K562 (cell line): ENCODE results near the gene LMBR1. TPM values are rescaled to one million over a fixed set of nuclear protein-coding genes. Genes with fewer than 3 reads are reported as not detected.
"Not testable (repeated sequence)": the region's sequence is repeated elsewhere in the genome, so short reads cannot be mapped to it uniquely, and the experiment has no call there.

ENCODE experiments used
- ATAC-seq: fragments of 200-7000 bp; cut with Tn5 transposase; 3 replicates; pipeline ENCODE4 v1.9.1; 2020; ENCODE audit warnings: moderate library complexity
- BruUV-seq: library from RNA; stranded (reverse); fragments of 400-500 nt; replicated peaks from 2 replicates; lab custom pipeline; 2021; lab: Mats Ljungman, UMichigan
- CTCF ChIA-PET: fragments of 300-600 bp; formaldehyde crosslinking; extraction: SDS; loops from one replicate; lab custom pipeline; 2021; ENCODE audit warnings: low intra/inter-chr PET ratio; lab: Yijun Ruan, JAX
- POLR2A ChIA-PET: fragments of 300-600, 350-650 bp; sonication (Branson Sonifier 250); formaldehyde crosslinking; extraction: SDS; loops from one replicate; lab custom pipeline; 2021; ENCODE audit warnings: antibody characterized with exemption, inconsistent platforms; lab: Yijun Ruan, JAX
- DNase-seq, 4 experiments: peaks; one replicate each; pipeline versions ENCODE4 v3.0.0 to v3.0.0-alpha.2; 2011 to 2018; ENCODE audit warnings: low spot score in 3 of 4, mixed read lengths in 3 of 4; ENCODE audit errors: extremely low read depth in 1 of 4
- FAIRE-seq: peaks from 2 replicates; lab custom pipeline; 2011; peaks lifted over from hg19 to GRCh38; lab: Jason Lieb, UNC
- H2AFZ ChIP-seq: 2 replicates; pipeline ENCODE4 v1.6.0; 2011; ENCODE audit warnings: low read depth, low read length, control low read depth, inconsistent platforms
- H3K27ac ChIP-seq: fragments of 200-600 bp; 3 replicates; pipeline ENCODE4 v1.8.0; 2011; ENCODE audit warnings: low read depth, mild to moderate bottlenecking, control low read depth, inconsistent platforms, low read length, moderate library complexity, mixed read lengths; ENCODE audit errors: extremely low read depth
- H3K27me3 ChIP-seq, 2 experiments: fragments of 300-600 bp in 1 of 2; 2 replicates in 1 of 2; 3 replicates in 1 of 2; pipeline versions ENCODE4 v1.6.0 to v1.8.0; 2011; ENCODE audit warnings: inconsistent platforms in 2 of 2, low read length in 2 of 2, mild to moderate bottlenecking in 1 of 2, mixed read lengths in 1 of 2, moderate library complexity in 1 of 2; ENCODE audit not compliant: control insufficient read depth in 2 of 2, insufficient read depth in 2 of 2
- H3K36me3 ChIP-seq: fragments of 300-600 bp; 3 replicates; pipeline ENCODE4 v1.8.0; 2011; ENCODE audit warnings: mild to moderate bottlenecking, low read length, inconsistent platforms; ENCODE audit not compliant: control insufficient read depth, insufficient read depth
- H3K4me1 ChIP-seq, 2 experiments: fragments of 200-600 bp in 1 of 2; replicated peaks in 1 of 2; 2 replicates in 1 of 2; 3 replicates in 1 of 2; pipeline versions ENCODE4 v1.5.1 to v1.8.0; 2011; ENCODE audit warnings: inconsistent platforms in 2 of 2, low read length in 2 of 2, mild to moderate bottlenecking in 1 of 2, mixed read lengths in 1 of 2, moderate library complexity in 1 of 2; ENCODE audit not compliant: control insufficient read depth in 2 of 2, insufficient read depth in 2 of 2
- H3K4me2 ChIP-seq: 2 replicates; pipeline ENCODE4 v1.6.1; 2011; ENCODE audit warnings: low read length, control low read depth, inconsistent platforms, mixed read lengths; ENCODE audit not compliant: insufficient read depth
- H3K4me3 ChIP-seq: fragments of 200-600 bp; sonication (generic), shearing (Covaris generic); 2 replicates; pipeline ENCODE4 v1.5.1; 2016; ENCODE audit warnings: control low read depth, inconsistent platforms
- H3K79me2 ChIP-seq: fragments of 200-600 bp; 3 replicates; pipeline ENCODE4 v1.8.0; 2011; ENCODE audit warnings: low read length, inconsistent platforms; ENCODE audit not compliant: control insufficient read depth, insufficient read depth
- H3K9ac ChIP-seq, 2 experiments: 2 replicates each; pipeline versions ENCODE4 v1.6.0 to v1.6.1; 2011; ENCODE audit warnings: low read depth in 2 of 2, low read length in 2 of 2, control low read depth in 1 of 2, inconsistent platforms in 1 of 2, mild to moderate bottlenecking in 1 of 2, mixed read lengths in 1 of 2; ENCODE audit not compliant: insufficient read depth in 1 of 2
- H3K9me1 ChIP-seq: one replicate; pipeline ENCODE4 v1.6.0; 2011; ENCODE audit warnings: inconsistent platforms, mild to moderate bottlenecking, low read length, moderate library complexity; ENCODE audit not compliant: control insufficient read depth, insufficient read depth
- H3K9me3 ChIP-seq: replicated peaks from 2 replicates; pipeline ENCODE4 v1.5.1; 2011; ENCODE audit warnings: low read depth, low read length, inconsistent platforms; ENCODE audit not compliant: control insufficient read depth, insufficient read depth
- H4K20me1 ChIP-seq: replicated peaks from 2 replicates; pipeline ENCODE4 v1.6.1; 2011; ENCODE audit warnings: low read length, inconsistent platforms, mixed read lengths; ENCODE audit not compliant: control insufficient read depth, insufficient read depth
- SPI1 ChIP-seq: IDR thresholded peaks from 2 replicates; pipeline ENCODE4 v1.6.1; 2011; ENCODE audit warnings: low read depth, low read length, control low read depth, borderline replicate concordance
- ZNF133 ChIP-seq: fragments of 250-450 bp; sonication (Bioruptor Pico); IDR thresholded peaks from 2 replicates; pipeline ENCODE4 v1.4.0; 2020; ENCODE audit warnings: mild to moderate bottlenecking
- ZNF431 ChIP-seq: sonication (generic); formaldehyde crosslinking; IDR thresholded peaks from 2 replicates; pipeline ENCODE4 v1.8.0; 2022; ENCODE audit warnings: mild to moderate bottlenecking, missing genetic modification reagents
- WGBS: fragments of 100-300 bp; shearing (Covaris generic); methylation state at CpG from one replicate; pipeline ENCODE4 v1.1.6; 2016; ENCODE audit warnings: low coverage, mixed read lengths; ENCODE audit not compliant: insufficient coverage; ENCODE audit errors: missing lambda C conversion rate; 5-methylcytosine and 5-hydroxymethylcytosine counted together
- in situ Hi-C: fragments of 300-500 bp; cut with MboI; formaldehyde crosslinking; loops from 4 replicates; pipeline ENCODE4 v1.15.0; 2018; ENCODE audit warnings: inconsistent platforms, mixed read lengths
- intact Hi-C: fragments of 100-400 bp; cut with micrococcal nuclease; formaldehyde crosslinking; loops from 2 replicates; pipeline ENCODE4 v1.14.2; 2022
- polyA plus RNA-seq, 8 experiments: library from polyadenylated mRNA; depleted of rRNA in 4 of 8; stranded (reverse) in 5 of 8; unstranded in 3 of 8; fragments of >200 nt; fragmentation: Nextera tagmentation in 2 of 8; fragmentation: Illumina TruSeq in 1 of 8; extraction: Ambion mirVana in 2 of 8; extraction: Trizol in 1 of 8; gene quantifications; 2 replicates each; pipeline versions ENCODE4 v1.2.1 to v1.2.3, GENCODE V29; 2011 to 2014; ENCODE audit warnings: inconsistent platforms in 1 of 8, missing spikeins in 1 of 8
- total RNA-seq, 7 experiments: library from RNA; depleted of rRNA in 6 of 7; stranded (reverse); fragments of >200 nt in 6 of 7; fragmentation: Illumina TruSeq in 2 of 7; extraction: Trizol in 2 of 7; gene quantifications; 2 replicates each; pipeline versions ENCODE4 v1.2.1 to v1.2.3, GENCODE V29; 2011 to 2021; ENCODE audit warnings: low replicate concordance in 1 of 7

The LMBR1 gene
- total and polyA plus RNA-seq, 9 of the 15 experiments (the other 6 are each of a cell fraction or from before 2014, with no cell fraction given): 7.7 to 90.0 (median 59.9) TPM

GRCh38 chr7:156865493-156865892, 27.5 kb downstream of the LMBR1 start:
- TF ChIP-seq SPI1 (0 out of 2 replicates have a peak, but pooled peaks have one; percentile 18), ZNF133 (no peak)
- no TSS peak for BruUV-seq
- FAIRE-seq (no peak), DNase-seq (no peak), ATAC-seq (no peak)
- H3K27ac ChIP-seq: no peak overlapping the region
- H3K9me3 ChIP-seq: peaks cover 10% of the 10 kb centered on the region; the same call in 1 of the 2 replicates
- intact Hi-C loops (no loop called here), in situ Hi-C loops (no loop called here)
- WGBS: 50% methylated on average over 1 of the region's 1 CpG
- CTCF ChIA-PET: interaction anchor here (0.6 kb wide), 1 partner anchor 641 kb away, joined by 5 read pairs; no protein-coding TSS in a partner anchor
- no peak overlapping the region for H3K4me2 ChIP-seq
- H2AFZ ChIP-seq: no peak overlapping the region
- H3K4me3 ChIP-seq: no peak overlapping the region
- H3K4me1 ChIP-seq: peaks cover 3 to 5% of the 10 kb centered on the region in 2 experiments; a peak in 3 of 5 replicates
- H3K9me1 ChIP-seq: no peaks in the 10 kb centered on the region
- POLR2A ChIA-PET: interaction anchor here (0.5 to 0.6 kb wide), 3 partner anchors 10 to 1706 kb away, joined by 3 read pairs; no protein-coding TSS in a partner anchor
- H4K20me1 ChIP-seq: no peaks in the 10 kb centered on the region; the same call in 1 of the 2 replicates
- no peaks in the 10 kb centered on the region for H3K27me3 ChIP-seq
- H3K9ac ChIP-seq: no peak overlapping the region
- peaks cover 19% of the 10 kb centered on the region for H3K36me3 ChIP-seq
- H3K79me2 ChIP-seq: peaks cover 65% of the 10 kb centered on the region

DNA sequence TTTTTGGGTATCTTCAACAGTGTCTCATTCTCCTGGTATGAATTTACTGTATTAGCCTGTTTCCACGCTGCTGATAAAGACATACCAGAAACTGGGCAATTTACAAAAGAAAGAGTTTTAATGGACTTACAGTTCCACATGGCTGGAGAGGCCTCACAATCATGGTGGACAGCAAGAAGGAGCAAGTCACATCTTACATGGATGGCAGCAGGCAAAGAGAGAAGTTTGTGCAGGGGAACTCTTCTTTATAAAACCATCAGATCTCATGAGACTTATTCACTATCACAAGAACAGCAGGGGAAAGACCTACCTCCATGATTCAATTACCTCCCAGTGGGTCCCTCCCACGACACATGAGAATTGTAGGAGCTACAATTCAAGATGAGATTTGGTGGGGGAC, 31.0 kb downstream of the LMBR1 start:
- Histone ChIP-seq H3K9me3 (peaks cover 10% of the 10 kb centered on the region), H3K79me2 (peaks cover 59% of the 10 kb centered on the region), H3K36me3 (peaks cover 24% of the 10 kb centered on the region)
- H3K9me1 ChIP-seq, CTCF ChIA-PET, H2AFZ ChIP-seq, intact Hi-C loops, H3K4me2 ChIP-seq, H3K27ac ChIP-seq, DNase-seq, H3K27me3 ChIP-seq, BruUV-seq, ATAC-seq, H4K20me1 ChIP-seq, H3K4me3 ChIP-seq, FAIRE-seq, in situ Hi-C loops, H3K9ac ChIP-seq, H3K4me1 ChIP-seq: not testable (repeated sequence)
- WGBS: 100% methylated on average over 2 of the region's 2 CpGs
- TF ChIP-seq ZNF431 (CRISPR knock-in tag): peak; percentile 99
- POLR2A ChIA-PET: interaction anchor here (0.6 kb wide), 1 partner anchor 74 kb away, joined by 3 read pairs; no protein-coding TSS in a partner anchor
